Measurements from ENCODE around the gene SSNA1. TPM values are rescaled to one million over a fixed set of nuclear protein-coding genes. Genes with fewer than 3 reads are reported as not detected.

Gene SSNA1
- total and polyA plus RNA-seq, 4 experiments from 2014 or later: 48.6 to 161 (median 83.1) TPM

DNA sequence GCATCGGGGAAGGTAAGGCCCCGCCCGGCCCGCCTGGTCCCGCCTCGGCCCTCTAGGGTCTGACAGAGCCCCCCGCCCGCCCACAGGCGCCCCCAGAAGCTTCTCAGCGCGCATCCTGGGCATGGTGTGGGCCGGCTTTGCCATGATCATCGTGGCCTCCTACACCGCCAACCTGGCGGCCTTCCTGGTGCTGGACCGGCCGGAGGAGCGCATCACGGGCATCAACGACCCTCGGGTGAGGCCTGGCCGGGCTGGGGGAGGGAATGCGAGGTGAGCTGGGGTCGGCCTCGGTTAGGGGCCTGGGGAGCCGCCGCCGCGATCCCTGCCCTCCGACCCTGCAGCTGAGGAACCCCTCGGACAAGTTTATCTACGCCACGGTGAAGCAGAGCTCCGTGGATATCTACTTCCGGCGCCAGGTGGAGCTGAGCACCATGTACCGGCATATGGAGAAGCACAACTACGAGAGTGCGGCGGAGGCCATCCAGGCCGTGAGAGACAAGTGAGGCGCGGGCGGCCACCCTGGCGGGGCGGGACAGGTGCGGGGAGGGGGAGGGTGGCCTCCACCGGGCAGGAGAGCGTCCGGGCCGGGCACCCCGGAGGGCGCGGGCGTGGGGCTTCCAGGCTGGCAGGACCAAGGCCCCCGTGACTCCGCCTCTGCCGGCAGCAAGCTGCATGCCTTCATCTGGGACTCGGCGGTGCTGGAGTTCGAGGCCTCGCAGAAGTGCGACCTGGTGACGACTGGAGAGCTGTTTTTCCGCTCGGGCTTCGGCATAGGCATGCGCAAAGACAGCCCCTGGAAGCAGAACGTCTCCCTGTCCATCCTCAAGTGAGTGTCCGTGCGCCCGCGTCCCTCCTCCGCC is 25.7 kb upstream of the SSNA1 start:
- Mint-ChIP-seq H3K4me1 (peaks cover 5 to 20% (median 10%) of the 10 kb centered on the region in 4 donors), H3K27me3 (peaks cover 17 to 30% of the 10 kb centered on the region in 2 donors), H3K9me3 (no peaks in the 10 kb centered on the region), H3K27ac (no peak overlapping the region), H3K36me3 (no peaks in the 10 kb centered on the region), H3K4me3 (peak overlapping the region in 4 of 8 donors; percentile 28 to 54 (median 37))
- Histone ChIP-seq H3K27me3 (ENCODE audit: insufficient read depth, low read length) (peaks cover 19% of the 10 kb centered on the region), H3K27ac (ENCODE audit: low read depth, low read length) (no peak overlapping the region), H3K4me1 (ENCODE audit: insufficient read depth, low read length) (peaks cover 6% of the 10 kb centered on the region), H3K36me3 (ENCODE audit: insufficient read depth, low read length) (no peaks in the 10 kb centered on the region), H3K9me3 (ENCODE audit: control insufficient read depth in 1 of 2, low read length in 2 of 2) (no peaks in the 10 kb centered on the region), H3K4me3 (ENCODE audit: low read length in 2 of 2) (no peak overlapping the region)
- intact Hi-C loops (cut with micrococcal nuclease): no loop called here
- POLR2A ChIA-PET (ENCODE audit: partially characterized antibody): interaction anchor here (0.6 to 1.4 kb wide), 4 partner anchors 25 to 78 kb away, joined by 3 to 4 read pairs (median 3); partner anchors contain the start of gene TUBB4B
- DNase-seq: peak in 2 of 5 donors; percentile 23 to 25
- CTCF ChIA-PET (ENCODE audit: partially characterized antibody): interaction anchor here (0.5 kb wide), 1 partner anchor 40 kb away, joined by 4 read pairs; no protein-coding TSS in a partner anchor

DNA sequence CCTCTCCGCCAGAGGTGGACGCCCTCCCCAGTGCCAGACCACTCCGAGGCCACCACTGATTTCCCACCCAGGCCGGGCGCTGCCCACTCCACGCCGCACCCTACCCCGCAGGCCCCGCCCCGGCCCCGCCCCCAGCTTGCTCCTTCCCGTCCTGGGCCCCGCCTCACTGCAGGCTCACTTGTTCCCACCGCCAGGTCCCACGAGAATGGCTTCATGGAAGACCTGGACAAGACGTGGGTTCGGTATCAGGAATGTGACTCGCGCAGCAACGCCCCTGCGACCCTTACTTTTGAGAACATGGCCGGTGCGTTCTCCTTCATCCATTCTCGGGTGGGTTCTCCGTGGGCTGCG is 25.1 kb upstream of the SSNA1 start:
- no peak for DNase-seq
- no peak overlapping the region for H3K4me3 ChIP-seq (ENCODE audit: low read length in 2 of 2)
- no peak overlapping the region for H3K27ac ChIP-seq (ENCODE audit: low read depth, low read length)
- CTCF ChIA-PET (ENCODE audit: partially characterized antibody): no interaction called here
- peaks cover 18% of the 10 kb centered on the region for H3K27me3 ChIP-seq (ENCODE audit: insufficient read depth, low read length)
- H3K4me3 Mint-ChIP-seq: peak overlapping the region in 2 of 8 donors; percentile 15 to 35
- H3K36me3 Mint-ChIP-seq: no peaks in the 10 kb centered on the region
- peaks cover 3 to 14% (median 5%) of the 10 kb centered on the region in 4 donors for H3K4me1 Mint-ChIP-seq
- peaks cover 6% of the 10 kb centered on the region for H3K4me1 ChIP-seq (ENCODE audit: insufficient read depth, low read length)
- no peaks in the 10 kb centered on the region for H3K9me3 ChIP-seq (ENCODE audit: control insufficient read depth in 1 of 2, low read length in 2 of 2)
- intact Hi-C loops (cut with micrococcal nuclease): no loop called here
- peaks cover 15 to 24% of the 10 kb centered on the region in 2 donors for H3K27me3 Mint-ChIP-seq
- H3K9me3 Mint-ChIP-seq: no peaks in the 10 kb centered on the region
- H3K27ac Mint-ChIP-seq: no peak overlapping the region
- POLR2A ChIA-PET (ENCODE audit: partially characterized antibody): interaction anchor here (0.6 to 1.4 kb wide), 4 partner anchors 24 to 78 kb away, joined by 3 to 4 read pairs (median 3); partner anchors contain the start of gene TUBB4B
- no peaks in the 10 kb centered on the region for H3K36me3 ChIP-seq (ENCODE audit: insufficient read depth, low read length)

DNA sequence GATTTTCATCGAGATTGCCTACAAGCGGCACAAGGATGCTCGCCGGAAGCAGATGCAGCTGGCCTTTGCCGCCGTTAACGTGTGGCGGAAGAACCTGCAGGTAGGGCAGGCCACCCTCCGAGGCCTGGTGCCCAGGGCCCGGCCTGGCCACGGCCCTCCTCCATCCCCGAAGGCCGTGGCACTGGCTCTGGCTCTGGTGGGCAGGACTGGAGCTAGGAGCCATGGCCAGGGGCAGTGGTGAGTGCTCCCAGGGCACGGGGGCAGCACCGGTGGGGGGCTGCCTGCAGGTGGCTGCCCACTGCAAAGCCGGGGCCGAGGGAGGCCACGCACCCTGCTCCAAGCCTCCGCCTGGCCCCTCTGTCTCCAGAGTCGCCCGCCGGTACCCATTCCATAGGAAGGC is 24.7 kb upstream of the SSNA1 start:
- H3K36me3 Mint-ChIP-seq: no peaks in the 10 kb centered on the region
- Histone ChIP-seq H3K36me3 (ENCODE audit: insufficient read depth, low read length) (no peaks in the 10 kb centered on the region), H3K4me3 (ENCODE audit: low read length in 2 of 2) (no peak overlapping the region), H3K9me3 (ENCODE audit: control insufficient read depth in 1 of 2, low read length in 2 of 2) (no peaks in the 10 kb centered on the region), H3K27me3 (ENCODE audit: insufficient read depth, low read length) (peaks cover 14% of the 10 kb centered on the region), H3K4me1 (ENCODE audit: insufficient read depth, low read length) (peaks cover 1% of the 10 kb centered on the region), H3K27ac (ENCODE audit: low read depth, low read length) (no peak overlapping the region)
- intact Hi-C loops (cut with micrococcal nuclease): no loop called here
- no peaks in the 10 kb centered on the region for H3K9me3 Mint-ChIP-seq
- peaks cover 2 to 12% (median 4%) of the 10 kb centered on the region in 4 donors for H3K4me1 Mint-ChIP-seq
- ChIA-PET POLR2A (ENCODE audit: partially characterized antibody) (interaction anchor here (1.4 kb wide), 1 partner anchor 77 kb away, joined by 4 read pairs; the partner anchor contains the start of gene TUBB4B), CTCF (ENCODE audit: partially characterized antibody) (no interaction called here)
- DNase-seq: no peak
- no peak overlapping the region for H3K27ac Mint-ChIP-seq
- peaks cover 16 to 23% of the 10 kb centered on the region in 2 donors for H3K27me3 Mint-ChIP-seq
- no peak overlapping the region for H3K4me3 Mint-ChIP-seq

DNA sequence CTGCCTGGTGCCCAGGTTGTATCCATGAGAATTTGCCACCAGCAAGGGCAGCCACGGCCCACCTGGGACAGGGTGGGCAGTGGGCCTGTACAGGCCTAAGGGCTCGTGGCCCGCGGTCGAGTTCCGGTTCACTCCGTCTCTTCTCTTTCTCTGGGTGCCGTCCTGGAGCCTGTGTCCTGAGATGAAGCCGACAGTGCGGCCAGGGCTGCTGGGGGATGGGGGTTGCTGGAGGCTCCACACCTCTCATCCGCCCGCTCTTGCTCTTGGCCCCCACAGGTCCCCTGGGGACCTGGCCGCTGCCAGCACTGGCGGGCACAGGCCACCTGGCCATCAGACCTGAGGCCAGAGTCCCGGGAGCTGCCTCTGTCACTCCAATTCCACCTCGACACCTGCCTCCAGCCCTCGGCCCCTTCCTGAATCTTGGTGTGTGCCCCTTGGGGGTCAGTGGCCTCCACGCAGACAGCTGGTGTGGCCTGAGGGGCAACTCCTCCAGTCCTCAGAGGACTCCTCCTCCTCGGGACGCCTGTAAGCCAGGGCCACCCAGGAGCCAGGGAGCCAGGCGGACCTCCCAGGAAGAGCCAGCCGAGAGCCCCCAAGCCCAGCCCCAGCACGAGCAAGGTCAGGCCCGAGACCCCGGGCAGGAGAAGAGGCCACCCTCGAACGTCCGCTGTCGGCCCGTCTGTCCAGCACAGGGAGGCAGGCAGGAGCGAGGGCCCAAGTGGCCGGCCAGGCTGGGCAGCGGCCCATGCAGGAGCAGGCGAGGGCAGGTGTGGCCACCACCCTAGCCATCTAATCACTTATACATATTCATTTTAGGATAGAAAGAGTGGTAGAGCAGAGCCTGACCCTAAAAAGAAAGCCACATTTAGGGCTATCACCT is 23.9 kb upstream of the SSNA1 start:
- H3K4me1 Mint-ChIP-seq: peaks cover 0 to 4% (median under 1%) of the 10 kb centered on the region in 4 donors
- POLR2A ChIA-PET (ENCODE audit: partially characterized antibody): no interaction called here
- Histone ChIP-seq H3K4me3 (ENCODE audit: low read length in 2 of 2) (no peak overlapping the region), H3K27ac (ENCODE audit: low read depth, low read length) (no peak overlapping the region), H3K4me1 (ENCODE audit: insufficient read depth, low read length) (no peaks in the 10 kb centered on the region), H3K9me3 (ENCODE audit: control insufficient read depth in 1 of 2, low read length in 2 of 2) (no peaks in the 10 kb centered on the region), H3K27me3 (ENCODE audit: insufficient read depth, low read length) (peaks cover 10% of the 10 kb centered on the region), H3K36me3 (ENCODE audit: insufficient read depth, low read length) (no peaks in the 10 kb centered on the region)
- no peak for DNase-seq
- intact Hi-C loops (cut with micrococcal nuclease): no loop called here
- peaks cover 15 to 18% of the 10 kb centered on the region in 2 donors for H3K27me3 Mint-ChIP-seq
- no peak overlapping the region for H3K27ac Mint-ChIP-seq
- no peaks in the 10 kb centered on the region for H3K9me3 Mint-ChIP-seq
- H3K4me3 Mint-ChIP-seq: no peak overlapping the region
- H3K36me3 Mint-ChIP-seq: no peaks in the 10 kb centered on the region
- CTCF ChIA-PET (ENCODE audit: partially characterized antibody): no interaction called here

DNA sequence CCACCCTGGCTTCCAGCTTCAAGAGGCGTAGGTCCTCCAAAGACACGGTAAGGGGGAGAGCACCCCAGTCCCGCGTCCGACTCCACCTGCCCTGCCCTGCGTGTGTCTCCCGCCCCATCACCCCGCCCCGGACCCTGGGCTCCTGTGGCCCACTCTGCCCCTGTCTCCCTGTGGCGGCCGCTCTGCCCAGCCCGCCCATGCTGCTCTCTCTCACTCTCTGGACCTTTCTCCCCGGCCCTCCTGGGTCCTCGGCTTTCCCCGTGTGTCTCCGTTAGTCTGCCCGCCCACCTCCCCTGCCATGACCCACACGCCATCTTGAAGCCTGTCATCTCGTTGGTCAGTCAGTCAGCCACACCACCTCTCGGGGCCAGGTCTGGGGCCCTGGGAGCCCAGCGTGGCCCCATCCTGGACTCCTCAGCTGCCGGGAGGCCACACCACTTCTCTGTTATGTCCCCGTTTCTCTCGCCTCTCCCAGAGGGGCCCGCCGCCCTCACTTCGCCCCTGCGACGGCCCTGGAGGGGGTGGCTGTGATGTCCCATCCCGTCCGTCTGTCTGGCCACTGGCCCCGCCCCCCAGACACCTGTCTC is 23.1 kb upstream of the SSNA1 start:
- Mint-ChIP-seq H3K27ac (no peak overlapping the region), H3K9me3 (no peaks in the 10 kb centered on the region), H3K27me3 (peaks cover 14 to 18% of the 10 kb centered on the region in 2 donors), H3K4me3 (no peak overlapping the region), H3K4me1 (peaks cover 0 to 4% (median under 1%) of the 10 kb centered on the region in 4 donors), H3K36me3 (no peaks in the 10 kb centered on the region)
- ChIA-PET CTCF (ENCODE audit: partially characterized antibody) (no interaction called here), POLR2A (ENCODE audit: partially characterized antibody) (no interaction called here)
- no peak for DNase-seq
- intact Hi-C loops (cut with micrococcal nuclease): no loop called here
- no peaks in the 10 kb centered on the region for H3K36me3 ChIP-seq (ENCODE audit: insufficient read depth, low read length)
- H3K4me3 ChIP-seq (ENCODE audit: low read length in 2 of 2): no peak overlapping the region
- no peaks in the 10 kb centered on the region for H3K4me1 ChIP-seq (ENCODE audit: insufficient read depth, low read length)
- H3K27ac ChIP-seq (ENCODE audit: low read depth, low read length): no peak overlapping the region
- no peaks in the 10 kb centered on the region for H3K9me3 ChIP-seq (ENCODE audit: control insufficient read depth in 1 of 2, low read length in 2 of 2)
- H3K27me3 ChIP-seq (ENCODE audit: insufficient read depth, low read length): peaks cover 18% of the 10 kb centered on the region

DNA sequence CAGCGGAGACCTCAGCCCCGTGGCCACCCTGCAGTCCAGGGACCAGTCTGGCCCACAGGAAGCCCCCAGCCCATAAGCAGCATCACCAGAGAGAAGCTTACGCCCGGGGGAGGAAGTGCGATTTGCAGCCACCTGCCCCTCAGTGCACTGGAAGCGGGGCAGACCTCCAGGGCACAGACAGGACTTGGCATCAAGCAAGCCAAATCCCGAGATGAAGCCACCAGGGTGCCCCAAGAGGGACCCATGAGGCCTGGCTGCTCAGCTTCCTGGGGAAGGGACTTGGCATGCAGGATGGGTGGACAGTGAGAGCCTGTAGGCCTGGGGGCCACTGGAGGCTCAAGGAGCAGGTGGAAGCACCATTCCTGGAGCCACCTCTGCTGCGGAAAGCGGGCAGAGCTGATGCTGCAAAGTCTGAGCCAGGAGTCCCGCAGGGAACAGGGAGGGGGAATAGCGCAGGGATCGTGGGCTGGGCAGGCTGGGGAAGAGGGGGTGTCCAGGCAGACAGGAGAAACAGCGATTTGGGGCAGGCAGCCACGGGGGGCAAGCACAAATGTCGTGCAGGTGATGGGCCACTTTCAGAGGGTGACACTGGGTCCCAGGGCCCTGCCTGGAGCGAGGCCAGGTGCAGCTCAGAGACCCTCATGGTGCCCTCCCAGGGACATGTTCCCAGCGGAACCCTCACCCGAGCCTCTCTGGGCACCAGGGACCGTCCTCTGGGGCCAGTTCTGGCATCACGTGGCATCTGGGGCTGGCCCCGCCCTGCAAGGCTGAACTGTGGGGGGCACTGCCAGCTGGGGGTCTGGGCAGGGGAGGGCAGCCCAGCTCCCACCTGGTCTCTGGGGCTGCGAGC is 21.9 kb upstream of the SSNA1 start:
- H3K36me3 ChIP-seq (ENCODE audit: insufficient read depth, low read length): no peaks in the 10 kb centered on the region
- Mint-ChIP-seq H3K4me1 (peaks cover 0 to 4% (median under 1%) of the 10 kb centered on the region in 4 donors), H3K27me3 (peaks cover 18 to 19% of the 10 kb centered on the region in 2 donors), H3K4me3 (peak overlapping the region in 4 of 8 donors; percentile 17 to 52 (median 40)), H3K27ac (peak overlapping the region in 1 of 7 donors; percentile 21), H3K36me3 (no peaks in the 10 kb centered on the region), H3K9me3 (no peaks in the 10 kb centered on the region)
- H3K9me3 ChIP-seq (ENCODE audit: control insufficient read depth in 1 of 2, low read length in 2 of 2): no peaks in the 10 kb centered on the region
- ChIA-PET CTCF (ENCODE audit: partially characterized antibody) (no interaction called here), POLR2A (ENCODE audit: partially characterized antibody) (no interaction called here)
- H3K27me3 ChIP-seq (ENCODE audit: insufficient read depth, low read length): peaks cover 29% of the 10 kb centered on the region
- no peaks in the 10 kb centered on the region for H3K4me1 ChIP-seq (ENCODE audit: insufficient read depth, low read length)
- DNase-seq: no peak
- intact Hi-C loops (cut with micrococcal nuclease): no loop called here
- no peak overlapping the region for H3K27ac ChIP-seq (ENCODE audit: low read depth, low read length)
- no peak overlapping the region for H3K4me3 ChIP-seq (ENCODE audit: low read length in 2 of 2)

Data from CD4-positive, alpha-beta memory T cell (primary cell).